ENCODE measurements around the gene WNK2.
A peak's percentile ranks its signal among the peaks of the same experiment; 100 is the strongest.
"Not testable (repeated sequence)": the region's sequence is repeated elsewhere in the genome, so short reads cannot be mapped to it uniquely, and the experiment has no call there.

The WNK2 gene

DNA sequence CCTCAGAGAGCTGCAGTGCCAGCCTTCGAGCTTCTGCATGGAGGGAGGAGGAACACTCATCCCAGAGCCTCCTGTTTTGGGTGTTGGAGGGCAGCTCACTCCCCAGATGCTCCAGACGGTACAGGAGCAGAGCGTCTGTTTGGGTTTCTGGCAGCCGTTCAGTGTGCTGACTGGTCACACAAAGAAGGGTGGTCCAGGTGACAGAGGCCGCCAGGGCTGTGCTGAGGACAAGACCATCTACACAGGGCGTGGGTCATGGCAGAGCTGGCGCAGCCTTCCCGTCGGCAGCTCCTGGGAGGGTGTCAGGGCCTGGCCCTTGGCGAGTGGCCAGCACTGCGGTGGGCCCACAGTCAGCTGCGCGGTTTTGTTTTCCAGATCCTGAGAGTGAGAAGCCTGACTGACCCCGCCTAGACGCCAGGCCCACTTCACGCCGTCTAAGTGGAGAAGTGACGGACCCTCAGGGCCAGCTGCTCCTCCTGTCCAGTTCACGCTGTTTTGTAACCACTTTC, 136.1 kb downstream of the WNK2 start:
- DNase-seq = no peak
- Mint-ChIP-seq H3K27me3 (ENCODE audit: low read depth, poor library complexity) (peaks cover 4% of the 10 kb centered on the region), H3K36me3 (ENCODE audit: low read depth) (no peaks in the 10 kb centered on the region), H3K27ac (no peak overlapping the region), H3K4me1 (peaks cover 13% of the 10 kb centered on the region), H3K4me3 (no peak overlapping the region), H3K9me3 (no peaks in the 10 kb centered on the region)
- TF ChIP-seq, protein P1, sequence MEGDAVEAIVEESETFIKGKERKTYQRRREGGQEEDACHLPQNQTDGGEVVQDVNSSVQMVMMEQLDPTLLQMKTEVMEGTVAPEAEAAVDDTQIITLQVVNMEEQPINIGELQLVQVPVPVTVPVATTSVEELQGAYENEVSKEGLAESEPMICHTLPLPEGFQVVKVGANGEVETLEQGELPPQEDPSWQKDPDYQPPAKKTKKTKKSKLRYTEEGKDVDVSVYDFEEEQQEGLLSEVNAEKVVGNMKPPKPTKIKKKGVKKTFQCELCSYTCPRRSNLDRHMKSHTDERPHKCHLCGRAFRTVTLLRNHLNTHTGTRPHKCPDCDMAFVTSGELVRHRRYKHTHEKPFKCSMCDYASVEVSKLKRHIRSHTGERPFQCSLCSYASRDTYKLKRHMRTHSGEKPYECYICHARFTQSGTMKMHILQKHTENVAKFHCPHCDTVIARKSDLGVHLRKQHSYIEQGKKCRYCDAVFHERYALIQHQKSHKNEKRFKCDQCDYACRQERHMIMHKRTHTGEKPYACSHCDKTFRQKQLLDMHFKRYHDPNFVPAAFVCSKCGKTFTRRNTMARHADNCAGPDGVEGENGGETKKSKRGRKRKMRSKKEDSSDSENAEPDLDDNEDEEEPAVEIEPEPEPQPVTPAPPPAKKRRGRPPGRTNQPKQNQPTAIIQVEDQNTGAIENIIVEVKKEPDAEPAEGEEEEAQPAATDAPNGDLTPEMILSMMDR (IDR thresholded peaks at IDR 0.05) = no peak

DNA sequence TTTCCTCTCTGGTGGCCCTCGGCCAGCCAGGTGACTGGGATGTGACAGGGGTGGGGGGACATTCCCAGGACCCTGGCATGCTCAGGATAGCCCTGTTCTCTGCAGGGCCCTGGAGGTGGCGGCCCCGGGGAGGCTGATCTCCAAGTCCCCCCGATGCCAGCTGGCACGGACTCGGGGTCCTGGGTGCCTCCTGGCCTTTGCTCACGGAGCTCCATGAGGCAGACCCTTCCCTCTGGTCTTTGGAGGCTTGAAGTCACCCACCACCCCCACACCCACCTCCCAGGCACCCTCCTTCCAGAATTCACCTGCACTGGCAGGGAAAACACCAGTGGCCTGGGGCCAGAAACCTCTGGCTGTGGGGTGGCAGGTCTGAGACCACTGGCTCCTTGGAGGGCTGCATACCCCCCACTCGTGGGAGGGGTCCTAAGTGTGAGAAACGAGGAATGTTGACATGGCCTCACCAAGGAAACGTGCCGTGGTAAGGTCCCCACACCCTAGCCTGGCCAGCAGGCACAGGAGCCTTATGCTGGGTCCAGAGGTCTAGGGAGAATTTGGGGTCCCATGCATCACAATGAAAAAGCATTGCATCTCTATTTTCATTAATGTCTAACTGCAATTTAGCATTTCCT, 136.8 kb downstream of the WNK2 start:
- Mint-ChIP-seq H3K4me1 (peaks cover 18% of the 10 kb centered on the region), H3K36me3 (ENCODE audit: low read depth) (no peaks in the 10 kb centered on the region), H3K9me3 (no peaks in the 10 kb centered on the region), H3K4me3 (no peak overlapping the region), H3K27me3 (ENCODE audit: low read depth, poor library complexity) (peaks cover 4% of the 10 kb centered on the region), H3K27ac (peak overlapping the region; percentile 68)
- TF ChIP-seq, protein P1 (IDR thresholded peaks at IDR 0.05) = no peak
- no peak for DNase-seq

DNA sequence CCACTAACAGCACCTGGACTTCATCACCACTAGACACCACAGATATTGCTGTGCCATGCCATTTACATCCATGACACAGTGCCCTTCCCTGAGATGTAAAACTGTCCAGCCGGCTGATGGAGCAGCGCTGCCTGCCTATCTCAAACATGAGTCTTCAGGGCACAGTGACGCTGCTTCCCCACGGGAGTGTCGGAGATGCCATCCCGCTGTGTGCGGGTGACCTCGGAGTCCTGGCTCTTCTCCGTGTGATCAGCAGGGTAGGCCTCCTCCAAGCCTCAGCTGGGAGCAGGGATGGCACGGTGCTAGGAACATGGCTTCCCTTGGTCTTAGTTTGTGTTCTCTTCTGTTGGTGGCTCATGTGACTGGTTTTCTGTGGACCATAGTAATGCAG, 137.3 kb downstream of the WNK2 start:
- Mint-ChIP-seq H3K27ac (peak overlapping the region; percentile 68), H3K9me3 (no peaks in the 10 kb centered on the region), H3K4me3 (no peak overlapping the region), H3K4me1 (peaks cover 22% of the 10 kb centered on the region), H3K27me3 (ENCODE audit: low read depth, poor library complexity) (peaks cover 4% of the 10 kb centered on the region), H3K36me3 (ENCODE audit: low read depth) (no peaks in the 10 kb centered on the region)
- DNase-seq = no peak
- TF ChIP-seq, protein P1 (IDR thresholded peaks at IDR 0.05) = no peak

DNA sequence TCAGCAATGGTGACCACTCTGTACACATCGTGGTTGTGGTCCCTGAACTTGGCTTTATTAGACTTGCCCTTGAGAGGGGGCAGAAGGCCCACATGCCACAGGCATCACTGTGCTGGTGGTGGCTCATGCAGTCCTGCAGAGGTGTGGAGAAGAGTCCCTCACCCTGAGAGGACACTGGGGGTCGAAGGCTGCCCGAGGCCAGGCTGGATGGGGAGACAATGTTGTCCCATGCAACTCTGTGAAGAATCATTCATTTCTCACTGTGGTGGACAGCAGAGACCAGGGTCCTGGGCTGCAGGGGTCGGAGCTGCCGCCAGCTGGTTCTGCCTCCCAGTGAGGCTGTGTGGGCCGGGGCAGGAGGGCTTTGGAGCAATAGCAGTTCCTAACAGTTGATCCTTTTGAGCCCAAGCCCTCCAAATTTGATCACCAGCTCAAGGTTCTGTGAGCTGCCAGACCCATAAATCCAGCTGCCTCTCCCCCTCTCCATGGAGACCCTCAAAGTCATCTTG, 139.6 kb downstream of the WNK2 start:
- not testable (repeated sequence) for H3K9me3 Mint-ChIP-seq; H3K36me3 Mint-ChIP-seq (ENCODE audit: low read depth); H3K27me3 Mint-ChIP-seq (ENCODE audit: low read depth, poor library complexity); DNase-seq; H3K4me3 Mint-ChIP-seq; H3K27ac Mint-ChIP-seq
- H3K4me1 Mint-ChIP-seq = peaks cover 23% of the 10 kb centered on the region

DNA sequence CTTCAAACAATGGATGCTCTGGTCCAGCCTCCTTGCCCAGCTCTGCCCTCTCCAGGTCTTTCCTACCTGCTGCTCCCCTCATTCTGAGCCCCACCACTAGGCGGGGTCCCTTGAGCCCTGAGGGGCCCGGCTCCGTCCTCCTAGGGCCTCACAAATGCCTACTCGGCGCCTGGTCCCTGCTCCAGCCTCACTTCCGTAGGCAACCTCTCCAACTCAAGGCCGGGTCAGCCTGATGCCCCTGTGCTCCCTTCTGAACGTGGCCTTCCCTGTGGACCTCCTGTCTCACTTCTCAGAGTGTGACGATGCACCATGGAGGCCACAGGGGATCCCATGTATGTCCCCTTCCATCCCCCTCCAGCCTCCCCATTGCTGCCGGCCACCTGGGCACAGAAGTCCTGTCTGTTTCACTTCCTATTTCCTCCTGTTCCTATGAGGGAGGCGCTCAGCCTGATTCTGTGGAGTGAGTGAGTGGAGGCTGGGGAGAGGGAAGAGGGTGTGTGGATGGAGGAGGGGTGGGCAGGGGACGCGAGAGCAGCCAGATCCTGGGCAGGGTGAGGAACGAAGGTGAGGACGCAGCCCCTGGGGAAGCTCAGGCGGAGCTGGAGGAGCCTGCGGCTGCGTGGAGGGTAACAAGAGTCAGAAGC, 140.4 kb downstream of the WNK2 start:
- peak overlapping the region; percentile 34 for H3K27ac Mint-ChIP-seq

More for the DNA sequence above, 140.4 kb downstream of the WNK2 start:
- no peak overlapping the region for H3K4me3 Mint-ChIP-seq
- TF ChIP-seq, protein P1 (IDR thresholded peaks at IDR 0.05) = no peak
- H3K27me3 Mint-ChIP-seq (ENCODE audit: low read depth, poor library complexity) = peaks cover 4% of the 10 kb centered on the region
- peaks cover 23% of the 10 kb centered on the region for H3K4me1 Mint-ChIP-seq
- DNase-seq = no peak
- no peaks in the 10 kb centered on the region for H3K36me3 Mint-ChIP-seq (ENCODE audit: low read depth)
- no peaks in the 10 kb centered on the region for H3K9me3 Mint-ChIP-seq
